SK-N-SH (cell line): Measurements from ENCODE around the gene HRH2.

Experiments
- CTCF ChIP-seq: fragments of 200-600 bp; sonication (generic); IDR thresholded peaks from 2 replicates; pipeline ENCODE4 v1.6.1; 2017; ENCODE audit warnings: antibody characterized with exemption, mild to moderate bottlenecking, moderate library complexity
- EP300 ChIP-seq, 2 experiments: IDR thresholded peaks; 2 replicates each; pipeline versions ENCODE4 v1.4.0 to v1.6.1; 2012; ENCODE audit warnings: borderline replicate concordance in 1 of 2, low read depth in 1 of 2, low read length in 1 of 2
- EZH2phosphoT487 ChIP-seq: fragments of 200-600 bp; sonication (generic); IDR thresholded peaks from 2 replicates; pipeline ENCODE4 v1.6.1; 2017; ENCODE audit warnings: low read depth, mixed run types, mild to moderate bottlenecking, antibody characterized with exemption, moderate library complexity, borderline replicate concordance
- FOXM1 ChIP-seq: IDR thresholded peaks from 2 replicates; pipeline ENCODE4 v1.4.0; 2012; ENCODE audit warnings: low read depth, mild to moderate bottlenecking
- MXI1 ChIP-seq: IDR thresholded peaks from 2 replicates; pipeline ENCODE4 v1.6.1; 2012; ENCODE audit warnings: mild to moderate bottlenecking, low read depth, low read length, improper control_type of control experiment
- POLR2AphosphoS5 ChIP-seq: IDR thresholded peaks from 2 replicates; pipeline ENCODE4 v1.6.1; 2012; ENCODE audit warnings: low read depth, low read length
- RAD21 ChIP-seq: IDR thresholded peaks from 2 replicates; pipeline ENCODE4 v1.6.1; 2012; ENCODE audit warnings: mild to moderate bottlenecking, low read length
- RFX5 ChIP-seq: IDR thresholded peaks from 2 replicates; pipeline ENCODE4 v1.6.1; 2012; ENCODE audit warnings: mild to moderate bottlenecking, improper control_type of control experiment, low read length
- TAF1 ChIP-seq: IDR thresholded peaks from 2 replicates; pipeline ENCODE4 v1.6.1; 2012; ENCODE audit warnings: low read depth, mild to moderate bottlenecking, low read length, moderate library complexity, borderline replicate concordance
- TF ChIP-seq, protein P1 (sequence below): IDR thresholded peaks from 2 replicates; pipeline ENCODE4 v1.4.0; 2012; ENCODE audit warnings: low read depth

DNA sequence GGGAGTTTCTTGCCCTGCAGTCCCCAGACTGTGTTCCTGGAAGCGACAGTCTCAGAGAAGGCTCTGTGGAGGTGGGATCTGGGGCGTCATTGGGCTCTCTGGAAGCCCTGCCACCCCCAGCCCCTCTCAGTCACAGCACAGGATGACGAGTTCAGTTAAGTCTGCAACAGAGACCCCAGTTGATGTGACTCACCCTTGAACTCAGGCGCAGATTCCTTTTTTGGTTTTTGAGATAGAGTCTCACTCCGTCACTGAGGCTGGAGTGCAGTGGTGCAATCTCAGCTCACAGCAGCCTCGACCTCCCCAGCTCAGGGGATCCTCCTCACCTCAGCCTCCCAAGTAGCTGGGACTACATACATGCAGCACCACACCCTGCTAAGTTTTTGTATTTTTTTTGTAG is 8.3 kb downstream of the HRH2 start:
- TF ChIP-seq RAD21 (no peak), CTCF (no peak), POLR2AphosphoS5 (no peak), EZH2phosphoT487 (no peak), MXI1 (no peak), TAF1 (no peak), RFX5 (no peak), FOXM1 (no peak), EP300 (IDR thresholded peaks at IDR 0.05; ENCODE audit: borderline replicate concordance in 1 of 2, low read depth in 1 of 2, low read length in 1 of 2) (no peak)
- TF ChIP-seq, protein P1, sequence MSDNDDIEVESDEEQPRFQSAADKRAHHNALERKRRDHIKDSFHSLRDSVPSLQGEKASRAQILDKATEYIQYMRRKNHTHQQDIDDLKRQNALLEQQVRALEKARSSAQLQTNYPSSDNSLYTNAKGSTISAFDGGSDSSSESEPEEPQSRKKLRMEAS, result no peak
